ENCODE results near the gene ASPHD1.
A peak's percentile ranks its signal among the peaks of the same experiment; 100 is the strongest.
"Not testable (repeated sequence)": the region's sequence is repeated elsewhere in the genome, so short reads cannot be mapped to it uniquely, and the experiment has no call there.

Gene ASPHD1

GRCh38 chr16:29907973-29908372 is 7.7 kb downstream of the ASPHD1 start:
- DNase-seq (ENCODE audit: low spot score): no peak

- DNase-seq (ENCODE audit: low spot score): no peak
Observed at GRCh38 chr16:29908719-29909220, 8.5 kb downstream of the ASPHD1 start.

DNA sequence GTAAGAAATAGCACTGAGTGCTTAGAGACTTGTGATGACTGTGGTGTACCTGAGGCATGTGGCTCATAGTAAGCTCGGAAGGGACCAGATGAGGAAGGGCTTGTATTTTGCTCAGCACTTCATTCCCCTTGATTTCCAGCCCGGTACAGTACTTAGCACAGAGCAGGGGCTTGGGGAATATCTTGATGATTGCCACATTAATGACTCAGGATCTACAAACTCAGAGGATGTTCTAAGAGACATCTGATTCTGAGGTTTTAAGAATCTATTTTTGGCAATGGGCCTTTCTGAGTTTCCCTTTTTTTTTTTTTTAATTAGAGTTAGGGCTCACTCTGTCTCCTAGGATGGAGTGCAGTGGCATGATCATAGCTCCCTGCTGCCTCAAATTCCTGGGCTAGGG is 9.1 kb downstream of the ASPHD1 start:
- DNase-seq (ENCODE audit: low spot score): no peak

GRCh38 chr16:29909851-29910250 is 9.6 kb downstream of the ASPHD1 start:
- not testable (repeated sequence) for DNase-seq (ENCODE audit: low spot score)

DNA sequence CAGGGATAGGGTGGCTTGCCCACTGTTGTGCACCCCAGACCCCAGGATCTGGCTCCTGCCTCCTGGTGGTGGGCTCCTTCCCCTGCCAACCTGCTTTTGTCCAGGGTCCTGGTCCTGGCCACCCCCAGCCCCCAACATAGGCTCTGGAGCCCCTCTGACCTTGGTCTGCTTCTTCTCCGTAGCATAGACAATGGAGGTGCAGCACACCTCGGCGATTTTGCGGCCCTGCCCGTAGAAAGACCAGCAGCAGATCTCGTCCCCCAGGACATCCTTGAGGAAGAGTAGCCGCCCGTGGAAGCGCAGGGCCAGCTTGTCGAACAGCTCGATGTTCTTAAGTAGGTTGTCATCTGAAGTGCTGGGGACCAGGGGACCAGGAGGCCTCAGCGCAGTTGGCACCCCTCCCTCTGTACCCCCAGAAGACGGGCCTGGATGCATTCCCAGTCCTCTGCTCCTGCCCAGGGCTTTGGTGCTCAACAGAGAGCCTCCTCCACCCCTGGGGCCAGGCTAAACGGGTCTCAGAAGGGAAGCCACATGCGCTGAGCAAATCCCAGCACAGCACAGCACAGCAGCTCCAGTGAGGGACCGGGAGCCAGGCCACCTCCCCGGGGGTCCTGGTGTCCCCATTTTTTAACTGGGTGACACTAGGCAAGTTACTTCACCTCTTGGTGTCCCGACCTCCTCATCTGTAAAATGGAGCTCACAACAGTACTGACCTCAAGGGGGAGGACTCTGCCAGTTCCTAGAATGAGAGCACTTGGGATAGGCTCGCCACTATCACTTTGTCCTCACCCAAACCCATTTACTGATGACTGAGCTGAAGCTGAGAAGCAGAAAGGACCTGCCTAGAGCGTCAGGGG is 10.8 kb downstream of the ASPHD1 start:
- no peak for DNase-seq (ENCODE audit: low spot score)

DNA sequence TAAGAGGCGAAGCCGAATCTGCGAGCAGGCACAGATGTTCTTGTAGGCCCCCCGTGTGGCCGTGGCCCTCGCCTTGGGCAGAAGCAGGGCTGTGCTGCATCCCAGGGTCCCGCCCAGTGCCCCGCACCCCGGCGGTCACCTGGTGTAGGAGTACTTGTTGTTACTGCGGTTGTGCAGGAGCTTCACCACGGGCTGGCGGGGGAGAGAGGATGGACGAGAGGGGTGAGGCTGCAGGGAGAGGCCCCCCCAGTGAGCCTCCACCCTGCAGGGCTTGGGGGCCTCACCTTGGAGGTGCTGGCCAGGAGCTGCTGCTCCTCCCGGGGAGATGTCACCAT is 11.4 kb downstream of the ASPHD1 start:
- DNase-seq (ENCODE audit: low spot score): no peak

DNA sequence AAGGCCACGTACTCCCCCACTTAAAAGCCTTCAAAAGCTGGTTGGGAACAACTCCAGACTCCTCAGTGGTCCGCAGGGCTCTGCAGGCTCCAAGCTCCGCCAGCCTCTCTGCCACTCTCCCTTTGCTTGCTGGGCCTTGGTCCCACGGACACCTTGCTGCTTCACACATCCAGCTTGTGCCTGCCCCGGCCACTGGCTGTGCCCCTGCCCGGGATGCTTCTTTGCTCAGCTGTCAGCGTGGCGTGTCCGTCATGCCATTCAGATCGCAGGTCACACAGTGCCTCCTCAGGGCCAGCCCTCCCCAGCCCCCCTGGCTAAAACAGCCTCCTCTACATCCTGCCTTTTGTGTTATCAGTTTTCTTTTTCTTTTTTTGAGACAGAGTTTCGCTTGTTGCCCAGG is 11.8 kb downstream of the ASPHD1 start:
- DNase-seq (ENCODE audit: low spot score): no peak

- no peak for DNase-seq (ENCODE audit: low spot score)
Observed at GRCh38 chr16:29913514-29913913, 13.2 kb downstream of the ASPHD1 start.

DNA sequence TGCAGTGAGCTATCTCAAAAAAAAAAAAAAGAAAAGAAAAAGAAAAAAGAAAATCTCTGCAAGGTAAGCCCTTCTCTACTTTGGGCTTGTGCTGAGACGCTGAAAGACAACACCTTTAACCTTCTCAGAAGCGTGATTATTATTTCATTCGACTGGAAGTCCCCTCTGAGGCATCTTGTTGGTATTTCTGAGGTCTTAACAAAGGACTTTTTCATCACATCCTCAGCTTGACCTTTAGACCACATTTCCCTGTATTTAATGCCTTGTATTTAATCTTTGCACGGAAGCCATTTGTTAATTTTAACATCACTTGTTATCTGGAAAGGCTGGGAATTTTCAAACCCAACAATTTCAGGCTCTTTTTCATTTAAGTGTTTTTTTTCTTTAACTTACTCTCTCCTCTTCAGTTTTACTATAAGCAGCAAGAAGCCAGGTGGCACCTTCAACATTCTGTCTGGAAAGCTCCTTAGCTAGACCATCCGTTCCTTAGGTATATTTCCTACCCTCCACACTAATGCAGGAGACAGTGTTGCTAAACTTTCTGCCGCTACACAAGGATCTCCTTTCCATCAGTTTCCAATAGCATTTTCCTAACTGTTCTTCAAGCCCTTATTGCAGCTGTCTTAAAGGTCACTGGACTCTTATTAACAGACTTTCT is 15.4 kb downstream of the ASPHD1 start:
- DNase-seq (ENCODE audit: low spot score): no peak

DNA sequence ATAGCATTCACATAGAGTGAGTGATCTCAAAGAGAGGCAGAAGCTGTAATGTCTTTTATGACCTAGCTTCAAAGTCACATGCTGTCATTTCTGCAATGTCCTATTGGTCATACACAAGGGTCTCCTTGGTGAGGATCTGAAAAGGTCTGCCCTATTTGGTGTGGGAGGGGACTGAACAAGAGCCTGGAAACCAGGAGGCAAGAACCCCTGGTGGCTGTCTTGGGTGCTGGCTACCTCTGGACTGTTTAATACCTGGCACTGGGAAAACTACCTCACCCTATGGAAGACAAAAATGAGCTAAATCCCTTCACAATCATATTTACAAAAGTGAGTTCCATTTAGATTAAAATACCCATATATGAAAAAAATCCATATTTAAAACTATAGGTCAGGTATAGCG is 16.7 kb downstream of the ASPHD1 start:
- DNase-seq (ENCODE audit: low spot score): no peak

DNA sequence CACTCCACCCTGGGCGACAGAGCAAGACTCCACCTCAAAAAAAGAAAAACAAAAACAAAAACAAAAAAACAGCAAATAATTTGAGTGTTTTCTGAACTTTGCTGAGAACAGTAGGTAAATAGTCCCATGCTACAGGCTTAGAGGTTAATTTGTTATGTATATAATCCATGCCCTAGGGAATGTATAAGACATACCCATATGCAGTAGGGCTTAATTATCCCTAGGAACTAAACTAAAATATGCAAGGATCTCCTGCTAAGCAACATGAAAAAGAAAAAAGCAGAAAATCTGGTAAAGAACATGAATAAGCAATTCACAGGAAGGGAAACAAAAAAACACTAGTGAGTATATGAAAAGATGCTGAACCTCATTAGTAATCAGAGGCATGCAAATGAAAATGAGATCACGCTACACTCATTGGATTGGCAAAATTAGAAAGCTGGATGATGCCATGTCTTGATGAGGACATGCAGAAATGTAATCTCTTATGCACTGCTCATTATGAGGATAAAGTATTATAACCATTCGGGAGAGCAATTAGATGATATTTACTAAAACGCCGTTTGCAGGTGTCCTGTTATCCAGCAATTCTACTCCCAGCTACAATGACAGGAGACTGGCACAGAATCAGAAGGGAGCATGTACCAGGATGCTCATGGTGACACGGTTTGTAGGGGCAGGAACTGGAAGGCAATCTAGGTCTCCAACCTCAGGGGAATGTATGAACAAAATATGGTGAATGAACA is 20.2 kb downstream of the ASPHD1 start:
- no peak for DNase-seq (ENCODE audit: low spot score)

DNA sequence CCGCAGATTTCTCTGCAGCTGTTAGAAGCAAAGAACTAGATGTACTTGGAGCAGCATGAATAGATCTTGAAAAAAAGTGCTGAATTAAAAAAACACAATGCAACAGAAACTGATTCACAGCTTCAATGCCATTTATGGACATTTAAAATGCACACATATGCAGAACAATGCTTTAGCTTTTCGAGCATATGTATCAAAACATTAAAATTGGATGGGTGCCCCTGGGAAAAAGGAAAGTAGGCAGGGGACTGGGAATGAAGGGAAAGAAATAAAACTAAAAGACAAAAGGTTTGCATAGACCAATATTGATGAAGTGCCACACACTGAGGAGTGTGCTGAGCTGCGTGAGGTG is 20.7 kb downstream of the ASPHD1 start:
- no peak for DNase-seq (ENCODE audit: low spot score)

GRCh38 chr16:29922326-29922725 is 22.0 kb downstream of the ASPHD1 start:
- DNase-seq (ENCODE audit: low spot score): no peak

GRCh38 chr16:29922986-29923501 is 22.8 kb downstream of the ASPHD1 start:
- DNase-seq (ENCODE audit: low spot score): no peak

DNA sequence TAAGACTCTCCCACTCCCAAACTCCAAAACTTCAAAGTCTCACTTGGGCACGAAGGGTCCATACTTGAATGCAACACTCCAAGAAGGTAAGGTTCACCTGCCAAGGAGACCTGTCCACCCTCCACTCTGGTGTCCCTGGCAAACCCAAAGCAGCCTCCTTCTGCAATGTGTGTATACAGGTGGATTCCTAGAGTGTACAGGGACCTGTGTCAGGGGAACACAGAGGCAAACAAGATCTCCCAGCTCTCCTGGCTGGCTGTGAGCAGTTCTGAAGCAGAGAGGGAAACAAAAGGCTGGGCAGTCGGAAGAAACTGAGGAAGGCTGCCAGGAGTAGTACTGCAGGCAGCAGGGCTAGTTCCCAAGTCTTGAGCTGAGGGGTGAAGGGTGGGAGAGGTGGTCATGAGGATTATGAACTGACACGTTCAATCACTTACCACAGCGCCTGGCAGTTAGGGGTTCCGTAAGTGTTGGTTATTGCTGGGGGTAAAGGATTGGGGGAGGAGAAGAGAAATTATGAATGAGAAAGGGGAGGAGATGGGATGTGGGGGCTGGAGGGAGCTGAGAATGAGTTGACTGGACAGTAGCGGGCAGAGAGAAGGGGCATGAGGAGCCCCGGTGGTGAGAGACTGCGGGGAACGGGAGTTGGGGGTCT is 24.9 kb downstream of the ASPHD1 start:
- DNase-seq (ENCODE audit: low spot score): no peak

DNA sequence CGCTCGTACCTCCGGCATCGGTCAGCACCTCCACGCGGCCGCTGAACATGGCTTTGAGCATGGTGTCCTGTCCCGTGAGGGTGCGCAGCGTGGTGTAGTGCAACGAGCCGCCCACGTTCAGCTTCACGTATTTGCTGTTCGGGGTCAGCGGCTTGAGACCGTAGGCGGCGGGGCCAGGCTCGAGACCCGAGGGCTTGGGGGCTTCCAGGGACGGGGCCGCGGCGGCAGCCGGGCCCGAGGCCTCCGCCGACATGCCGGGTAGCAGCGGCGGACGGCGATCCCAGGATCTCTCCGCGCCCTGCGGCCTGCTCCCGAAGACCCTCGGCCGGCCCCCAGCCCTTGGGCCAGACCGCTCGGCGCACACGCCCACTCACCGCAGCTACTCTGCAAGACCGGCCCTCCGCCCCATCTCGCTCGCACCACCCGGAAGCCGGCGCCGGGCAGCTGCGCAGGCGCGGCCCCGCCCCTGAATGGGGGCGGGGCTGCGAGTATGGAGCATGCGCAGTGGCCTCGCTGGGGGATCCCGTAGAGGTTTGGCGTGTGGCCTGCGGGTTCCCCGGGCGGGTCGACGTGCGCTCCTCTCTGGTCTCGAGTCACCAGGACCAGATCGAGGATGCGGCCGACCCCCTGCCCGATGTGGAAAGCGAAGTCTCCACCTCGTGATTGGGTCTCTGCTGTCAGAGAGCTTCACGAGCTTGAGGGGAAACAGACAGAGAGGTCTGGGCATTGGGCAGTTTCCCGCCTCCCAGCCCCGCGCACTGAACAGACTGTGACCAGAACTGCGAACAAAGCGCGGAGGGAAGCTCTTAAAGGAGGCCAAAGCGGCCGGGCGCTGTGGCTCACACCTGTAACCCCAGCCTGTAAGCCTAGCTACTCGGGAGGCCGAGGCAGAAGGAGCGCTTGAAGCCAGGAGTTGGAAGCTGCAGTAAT is 25.8 kb downstream of the ASPHD1 start, which contains the start of gene KCTD13:
Gene KCTD13 (minus strand): TSS at position 446 of the 930 bp plus-strand sequence. CDS start 193 bp downstream, at position 253.
- peak; percentile 94 for DNase-seq (ENCODE audit: low spot score)

- no peak for DNase-seq (ENCODE audit: low spot score)
Observed at GRCh38 chr16:29926711-29927052, 26.4 kb downstream of the ASPHD1 start.

DNA sequence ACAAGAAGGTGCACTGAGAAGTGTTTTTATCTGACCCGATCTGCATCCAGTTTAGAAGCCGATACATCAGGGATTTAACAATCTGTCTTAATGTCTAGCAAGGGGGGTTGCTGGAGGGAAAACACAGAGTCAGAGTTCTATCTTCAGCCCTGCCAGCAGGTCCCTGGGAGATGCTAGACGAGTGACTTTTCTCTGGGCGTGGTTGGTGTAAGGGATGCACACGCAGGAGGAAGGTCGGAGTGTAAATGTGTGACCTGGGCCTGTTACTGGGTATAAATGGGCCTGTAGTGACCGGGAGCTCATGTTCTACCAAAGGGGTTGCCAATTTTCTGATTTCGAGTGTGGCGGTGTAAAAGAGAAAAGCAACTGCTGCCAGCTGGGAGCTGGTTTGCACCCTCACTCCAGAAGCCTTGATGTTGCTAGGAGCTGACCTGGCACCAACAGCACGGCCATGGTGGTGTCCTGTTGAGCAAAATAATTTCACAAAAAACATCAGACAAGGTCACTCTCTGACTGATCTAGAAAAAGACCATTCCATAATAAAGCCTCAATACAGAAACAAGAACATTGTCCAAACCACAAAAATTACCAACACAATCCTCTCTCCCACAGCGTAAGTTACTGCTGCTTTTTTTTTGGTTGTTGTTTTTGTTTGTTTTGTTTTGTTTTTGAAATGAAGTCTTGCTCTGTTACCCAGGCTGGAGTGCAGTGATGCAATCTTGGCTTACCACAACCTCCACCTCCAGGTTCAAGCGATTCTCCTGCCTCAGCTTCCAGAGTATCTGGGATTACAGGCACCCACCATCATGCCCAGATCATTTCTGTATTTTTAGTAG is 27.0 kb downstream of the ASPHD1 start:
- no peak for DNase-seq (ENCODE audit: low spot score)

- not testable (repeated sequence) for DNase-seq (ENCODE audit: low spot score)
Observed at GRCh38 chr16:29931750-29932149, 31.5 kb downstream of the ASPHD1 start.

DNA sequence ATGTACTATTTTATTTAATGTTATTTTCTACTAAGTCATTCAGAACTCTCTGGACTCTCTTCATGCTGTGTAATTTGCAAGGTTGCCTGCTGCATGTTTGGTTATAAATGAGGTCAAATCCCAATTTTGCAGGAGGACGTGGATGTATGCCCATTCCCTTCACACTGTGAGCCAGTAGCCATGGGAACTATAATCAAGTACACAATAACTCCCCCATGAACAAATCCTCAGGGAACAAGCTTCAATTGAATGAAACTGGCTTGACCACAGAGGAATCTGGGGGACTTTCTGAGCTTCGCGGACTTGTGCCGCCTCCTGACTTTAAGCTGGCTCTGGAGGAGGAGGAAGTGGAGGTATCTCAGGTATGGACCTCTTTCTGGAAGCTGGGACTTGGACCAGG is 40.4 kb downstream of the ASPHD1 start:
- no peak for DNase-seq (ENCODE audit: low spot score)
